HG03097 (cell line): ENCODE results near the gene OR4A47.
"Not testable (repeated sequence)": the region's sequence is repeated elsewhere in the genome, so short reads cannot be mapped to it uniquely, and the experiment has no call there.

ENCODE experiments used
- ATAC-seq: cut with Tn5 transposase; IDR thresholded peaks from one replicate; pipeline ENCODE4 v1.9.1; 2021; ENCODE audit not compliant: unreplicated experiment, low FRiP score

Gene OR4A47, protein sequence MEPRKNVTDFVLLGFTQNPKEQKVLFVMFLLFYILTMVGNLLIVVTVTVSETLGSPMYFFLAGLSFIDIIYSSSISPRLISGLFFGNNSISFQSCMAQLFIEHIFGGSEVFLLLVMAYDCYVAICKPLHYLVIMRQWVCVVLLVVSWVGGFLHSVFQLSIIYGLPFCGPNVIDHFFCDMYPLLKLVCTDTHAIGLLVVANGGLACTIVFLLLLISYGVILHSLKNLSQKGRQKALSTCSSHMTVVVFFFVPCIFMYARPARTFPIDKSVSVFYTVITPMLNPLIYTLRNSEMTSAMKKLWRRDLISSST

DNA sequence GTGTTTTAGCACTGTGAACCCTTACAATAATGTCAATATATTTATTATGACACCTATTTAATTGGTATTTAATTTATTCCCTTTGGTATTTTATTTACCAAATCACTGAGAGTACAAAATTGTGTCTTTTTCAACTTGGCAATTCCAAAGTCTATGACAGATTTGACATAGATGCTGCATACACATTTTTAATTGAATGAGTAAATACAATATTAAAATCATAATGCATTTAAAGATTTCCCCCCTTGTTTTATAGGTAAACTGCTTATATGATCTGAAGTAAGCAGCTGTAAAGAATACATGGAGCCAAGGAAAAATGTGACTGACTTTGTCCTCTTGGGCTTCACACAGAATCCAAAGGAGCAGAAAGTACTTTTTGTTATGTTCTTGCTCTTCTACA is at the start of gene OR4A47:
Gene OR4A47 (plus strand): TSS at position 301 of the 400 bp plus-strand sequence. CDS start 0 bp downstream, at position 301.
- ATAC-seq, result not testable (repeated sequence)

DNA sequence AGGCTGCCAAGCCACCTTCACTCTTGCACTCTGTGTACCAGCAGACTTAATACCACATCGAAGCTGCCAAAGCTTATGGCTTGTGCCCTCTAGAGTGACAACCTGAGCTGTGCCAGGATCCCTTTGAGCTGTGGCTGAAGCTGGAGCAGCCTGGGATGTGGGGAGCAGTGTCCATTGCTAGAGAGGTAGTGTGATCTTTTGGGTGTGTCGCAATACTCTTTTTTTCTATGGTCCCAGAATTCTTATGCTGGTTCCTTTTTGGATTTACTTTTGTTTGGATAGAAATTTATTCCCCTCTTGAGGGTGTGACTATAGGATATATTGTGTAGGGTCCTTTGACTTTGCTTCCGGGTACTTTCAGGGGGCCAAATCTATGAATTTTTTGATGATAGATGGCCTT is 32.7 kb upstream of the OR4A47 start:
- not testable (repeated sequence) for ATAC-seq

DNA sequence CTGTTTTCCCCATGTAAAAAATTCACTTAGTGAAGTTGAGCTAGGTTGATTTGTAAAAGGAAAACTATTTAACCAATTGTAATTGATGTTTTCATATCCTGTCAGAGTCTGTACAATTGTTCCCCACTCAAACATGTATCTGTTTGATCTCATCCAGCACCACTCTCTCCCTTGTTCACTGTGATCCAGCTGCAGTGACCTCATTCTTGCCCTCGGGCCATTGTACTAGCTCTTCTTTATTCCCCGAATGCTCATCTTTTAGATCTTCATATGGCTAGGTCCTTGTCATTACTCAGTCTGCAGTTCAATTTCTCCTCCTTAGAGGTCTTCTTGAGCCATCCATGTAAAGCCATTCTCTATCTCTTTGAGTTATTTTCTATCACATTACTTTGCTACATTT is 14.6 kb upstream of the OR4A47 start:
- not testable (repeated sequence) for ATAC-seq

DNA sequence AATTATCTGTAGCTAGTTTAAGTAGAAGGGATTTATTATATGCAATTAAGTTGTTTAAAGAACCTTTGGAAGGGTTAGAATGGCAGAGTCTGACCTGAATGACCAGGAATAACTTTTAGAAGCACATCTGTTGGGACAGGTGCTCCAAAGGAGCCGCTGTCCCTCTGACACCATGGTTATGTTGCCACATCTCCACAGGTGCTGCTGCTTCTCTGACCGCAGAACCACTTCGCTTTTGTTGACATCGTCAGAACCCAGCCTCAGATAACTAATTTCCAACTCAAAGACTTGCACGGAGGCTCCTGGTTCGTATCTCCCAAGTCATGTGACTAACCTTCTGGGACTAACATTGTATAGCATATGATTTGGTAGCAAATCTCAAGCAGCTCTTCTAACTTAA is 13.9 kb upstream of the OR4A47 start:
- not testable (repeated sequence) for ATAC-seq

DNA sequence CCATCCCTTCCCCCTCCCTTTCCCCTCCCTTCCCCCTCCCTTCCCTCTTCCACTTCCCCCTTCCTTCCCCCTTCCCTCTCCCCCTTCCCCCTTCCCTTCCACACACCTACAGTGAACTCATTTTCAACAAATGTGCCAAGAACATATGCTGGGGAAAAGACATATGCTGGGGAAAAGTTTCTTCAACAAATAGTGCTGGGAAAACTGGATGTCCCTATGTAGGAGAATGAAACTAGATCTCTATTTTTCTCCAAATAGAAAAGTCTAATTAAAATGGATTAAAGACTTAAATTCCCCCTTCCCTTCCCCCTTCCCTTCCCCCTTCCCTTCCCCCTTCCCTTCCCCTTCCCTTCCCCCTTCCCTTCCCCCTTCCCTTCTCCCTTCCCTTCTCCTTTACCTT is 17.6 kb downstream of the OR4A47 start:
- ATAC-seq, result not testable (repeated sequence)

DNA sequence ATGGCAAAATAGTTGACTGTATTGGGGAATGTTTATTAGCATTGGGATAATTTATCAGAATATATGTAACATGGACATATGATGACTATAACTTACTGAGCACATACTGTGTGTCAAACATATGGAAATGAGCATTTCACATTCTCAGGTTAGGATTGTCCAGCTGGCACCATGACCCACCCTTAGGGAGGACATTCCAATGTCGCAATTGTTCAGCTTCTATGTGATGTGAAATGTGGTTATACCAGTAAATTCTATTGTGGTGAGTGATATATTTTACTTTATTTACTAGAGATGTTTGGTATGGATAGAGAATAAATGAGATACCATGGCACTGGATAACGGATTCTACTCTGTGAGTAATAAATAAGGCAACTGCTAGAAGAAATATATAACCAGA is 50.4 kb downstream of the OR4A47 start:
- ATAC-seq, result no peak
